BE2C (cell line): ENCODE data around the gene ANKRD40.

ENCODE experiments used
- DNase-seq: peaks from one replicate; pipeline ENCODE4 v3.0.0-alpha.2; 2020
- H3K27me3 ChIP-seq: fragments of 250-450 bp; sonication (Bioruptor Pico); 2 replicates; pipeline ENCODE4 v1.5.1; 2020; ENCODE audit warnings: mild to moderate bottlenecking
- H3K36me3 ChIP-seq: fragments of 250-450 bp; sonication (Bioruptor Pico); 2 replicates; pipeline ENCODE4 v1.5.1; 2020; ENCODE audit warnings: mild to moderate bottlenecking
- H3K4me1 ChIP-seq: fragments of 250-450 bp; sonication (Bioruptor Pico); 2 replicates; pipeline ENCODE4 v1.5.1; 2020
- H3K4me3 ChIP-seq: 2 replicates; pipeline ENCODE4 v1.5.1; 2011; ENCODE audit warnings: low read depth, low read length
- H3K9me3 ChIP-seq: fragments of 250-450 bp; sonication (Bioruptor Pico); 2 replicates; pipeline ENCODE4 v1.5.1; 2020
- CTCF ChIP-seq: IDR thresholded peaks from 2 replicates; pipeline ENCODE4 v1.5.1; 2012; ENCODE audit warnings: mild to moderate bottlenecking, low read depth, low read length

Gene ANKRD40

GRCh38 chr17:50661348-50661747 lies 46.4 kb downstream of the ANKRD40 start:
- Histone ChIP-seq H3K4me1 (peaks cover 33% of the 10 kb centered on the region), H3K4me3 (no peak overlapping the region), H3K9me3 (no peaks in the 10 kb centered on the region), H3K27me3 (no peaks in the 10 kb centered on the region), H3K36me3 (no peaks in the 10 kb centered on the region)
- TF ChIP-seq CTCF: no peak
- no peak for DNase-seq

DNA sequence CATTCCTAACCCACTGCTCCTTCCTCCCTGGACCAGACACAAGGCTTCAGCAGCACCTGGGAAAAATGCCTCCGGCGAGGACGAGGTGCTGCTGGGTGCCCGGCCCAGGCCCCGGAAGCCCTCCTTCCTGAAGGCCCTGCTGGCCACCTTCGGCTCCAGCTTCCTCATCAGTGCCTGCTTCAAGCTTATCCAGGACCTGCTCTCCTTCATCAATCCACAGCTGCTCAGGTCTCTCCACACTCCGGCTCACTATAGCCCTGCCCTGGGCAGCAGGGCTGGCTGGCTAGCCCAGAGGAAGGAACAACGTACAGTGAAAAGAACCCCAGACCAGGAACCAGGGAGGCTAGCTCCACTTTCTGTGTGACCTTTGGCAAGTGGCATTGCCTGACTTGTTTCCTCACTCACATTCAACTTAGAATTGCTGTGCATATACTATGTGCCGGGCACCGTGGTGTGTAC lies 46.8 kb downstream of the ANKRD40 start:
- no peak for TF ChIP-seq CTCF
- H3K27me3 ChIP-seq: no peaks in the 10 kb centered on the region

DNA sequence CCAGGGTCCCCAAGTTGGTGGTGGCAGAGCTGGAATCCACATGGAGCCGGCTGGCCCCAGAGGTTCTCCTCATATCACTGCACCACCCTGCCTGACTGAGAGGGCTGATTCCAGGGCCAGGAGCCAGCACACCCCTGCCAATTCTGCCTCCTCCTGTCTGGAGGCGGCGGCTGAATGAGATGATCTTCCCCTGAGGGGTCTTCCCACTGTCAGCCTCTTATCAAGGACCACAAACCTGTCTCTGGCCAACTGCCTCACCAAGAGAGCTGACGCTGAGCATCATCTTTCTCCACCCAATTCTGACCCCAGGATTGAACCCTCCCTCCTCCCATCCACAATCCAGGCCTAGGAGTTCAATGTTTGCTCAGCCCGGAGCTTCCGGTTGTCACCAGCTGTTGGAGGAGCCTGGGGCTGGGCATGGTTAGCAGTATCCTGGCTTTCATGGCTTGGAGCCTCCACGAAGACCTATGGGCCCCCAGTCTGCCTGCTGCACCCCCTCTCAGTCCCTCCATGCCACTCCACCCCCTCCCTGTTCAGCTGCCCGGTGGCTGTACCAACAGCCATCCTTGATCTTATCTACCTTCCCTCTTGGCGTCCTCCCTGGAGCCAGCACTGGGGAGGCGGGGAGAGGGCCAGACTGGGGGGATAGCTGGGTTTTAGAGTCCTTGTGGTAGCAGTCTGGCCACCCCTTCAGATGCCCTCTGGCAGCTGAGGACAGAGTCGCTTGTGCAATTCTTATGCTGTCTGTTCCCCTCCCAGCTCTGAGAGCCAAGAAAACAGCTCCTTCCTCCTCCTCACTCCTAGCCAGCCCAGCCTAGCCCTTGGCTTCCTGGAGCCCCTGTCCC lies 47.5 kb downstream of the ANKRD40 start:
- peaks cover 33% of the 10 kb centered on the region for H3K4me1 ChIP-seq
- no peak for TF ChIP-seq CTCF
- DNase-seq: peak; percentile 67

More for the DNA sequence above, 46.8 kb downstream of the ANKRD40 start:
- H3K4me1 ChIP-seq: peaks cover 33% of the 10 kb centered on the region
- no peaks in the 10 kb centered on the region for H3K36me3 ChIP-seq
- no peak overlapping the region for H3K4me3 ChIP-seq
- DNase-seq: no peak
- H3K9me3 ChIP-seq: no peaks in the 10 kb centered on the region

GRCh38 chr17:50659179-50659578 lies 48.5 kb downstream of the ANKRD40 start:
- Histone ChIP-seq H3K4me1 (peaks cover 33% of the 10 kb centered on the region), H3K4me3 (no peak overlapping the region), H3K27me3 (no peaks in the 10 kb centered on the region), H3K36me3 (no peaks in the 10 kb centered on the region), H3K9me3 (no peaks in the 10 kb centered on the region)
- no peak for TF ChIP-seq CTCF
- no peak for DNase-seq

More for the DNA sequence above, 47.5 kb downstream of the ANKRD40 start:
- Histone ChIP-seq H3K36me3 (no peaks in the 10 kb centered on the region), H3K4me3 (no peak overlapping the region), H3K9me3 (no peaks in the 10 kb centered on the region), H3K27me3 (no peaks in the 10 kb centered on the region)

- no peaks in the 10 kb centered on the region for H3K27me3 ChIP-seq
- H3K4me3 ChIP-seq: no peak overlapping the region
- peak; percentile 60 for DNase-seq
- H3K36me3 ChIP-seq: no peaks in the 10 kb centered on the region
- peaks cover 33% of the 10 kb centered on the region for H3K4me1 ChIP-seq
- no peaks in the 10 kb centered on the region for H3K9me3 ChIP-seq
- TF ChIP-seq CTCF: no peak
These were observed 49.1 kb downstream of the ANKRD40 start for GRCh38 chr17:50658616-50659015.

DNA sequence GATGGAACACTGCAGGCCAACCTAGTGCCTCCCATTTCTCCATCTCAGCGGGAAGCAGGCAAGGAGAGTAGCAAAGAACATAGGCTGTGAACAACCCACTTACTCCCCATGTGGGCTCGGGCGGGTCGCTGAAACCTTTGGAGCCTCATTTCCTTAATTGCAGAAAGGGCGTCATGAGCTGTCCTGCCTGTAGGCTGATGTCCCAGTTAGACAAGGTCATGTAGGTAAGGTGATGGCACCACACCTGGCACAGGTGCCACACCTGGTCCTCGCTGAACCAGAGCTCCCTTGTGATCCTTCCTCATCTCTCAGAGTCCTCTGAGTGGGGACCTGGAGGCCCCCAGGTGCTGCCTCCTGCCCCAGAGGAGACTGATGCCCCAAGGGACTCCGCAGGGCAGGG lies 50.1 kb downstream of the ANKRD40 start:
- H3K9me3 ChIP-seq: no peaks in the 10 kb centered on the region
- no peak overlapping the region for H3K4me3 ChIP-seq
- H3K4me1 ChIP-seq: peaks cover 33% of the 10 kb centered on the region
- no peaks in the 10 kb centered on the region for H3K27me3 ChIP-seq
- no peaks in the 10 kb centered on the region for H3K36me3 ChIP-seq
- no peak for TF ChIP-seq CTCF
- no peak for DNase-seq
